ENCODE measurements around the gene PRDM11. TPM values are rescaled to one million over a fixed set of nuclear protein-coding genes. Genes with fewer than 3 reads are reported as not detected.

Gene PRDM11
- total RNA-seq, 4 donors from 2014 or later: 29.5 to 43.2 (median 33.5) TPM

- peaks cover 32 to 89% (median 73%) of the 10 kb centered on the region in 4 donors for H3K36me3 ChIP-seq
- no peak overlapping the region for H3K4me3 ChIP-seq
- DNase-seq (ENCODE audit: extremely low spot score): no peak
- H3K27ac ChIP-seq (replicated peaks in 1 of 4): no peak overlapping the region
- WGBS: 93% methylated on average over 5 of the region's 5 CpGs
- intact Hi-C loops (cut with DNase I): no loop called here
- H3K9me3 ChIP-seq: no peaks in the 10 kb centered on the region
- no peaks in the 10 kb centered on the region for H3K27me3 ChIP-seq
- no peak for TF ChIP-seq POLR2AphosphoS5 (IDR thresholded peaks at IDR 0.05)
- TF ChIP-seq EP300 (IDR thresholded peaks at IDR 0.05): no peak
- no peak for TF ChIP-seq POLR2A (IDR thresholded peaks at IDR 0.05; ENCODE audit: low read depth)
- no peak for TF ChIP-seq CTCF (IDR thresholded peaks at IDR 0.05)
- no peaks in the 10 kb centered on the region for H3K4me1 ChIP-seq
Observed at GRCh38 chr11:45223496-45223895, 77.1 kb downstream of the PRDM11 start.

DNA sequence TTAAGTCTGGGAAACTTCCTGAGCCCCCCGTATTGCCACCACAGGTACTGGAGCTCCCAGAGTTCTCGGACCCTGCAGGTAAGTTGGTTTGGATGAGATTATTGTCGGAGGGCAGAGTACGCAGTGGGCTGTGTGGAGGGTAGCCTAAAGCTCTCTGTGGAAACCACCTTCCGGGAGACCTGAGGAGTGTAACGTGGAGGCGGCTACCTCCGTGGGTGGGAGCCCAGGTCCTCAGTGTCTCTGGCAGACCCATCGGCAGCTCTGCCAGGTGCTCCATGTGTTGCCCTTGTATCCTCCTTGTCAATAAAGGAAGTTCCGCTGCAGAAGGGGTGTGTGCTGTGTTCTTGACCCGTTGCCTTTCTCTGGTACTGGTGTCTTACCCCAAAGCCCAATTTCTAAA, 78.3 kb downstream of the PRDM11 start:
- peaks cover 28 to 86% (median 67%) of the 10 kb centered on the region in 4 donors for H3K36me3 ChIP-seq
- WGBS: 98% methylated on average over 11 of the region's 11 CpGs
- intact Hi-C loops (cut with DNase I): no loop called here

DNA sequence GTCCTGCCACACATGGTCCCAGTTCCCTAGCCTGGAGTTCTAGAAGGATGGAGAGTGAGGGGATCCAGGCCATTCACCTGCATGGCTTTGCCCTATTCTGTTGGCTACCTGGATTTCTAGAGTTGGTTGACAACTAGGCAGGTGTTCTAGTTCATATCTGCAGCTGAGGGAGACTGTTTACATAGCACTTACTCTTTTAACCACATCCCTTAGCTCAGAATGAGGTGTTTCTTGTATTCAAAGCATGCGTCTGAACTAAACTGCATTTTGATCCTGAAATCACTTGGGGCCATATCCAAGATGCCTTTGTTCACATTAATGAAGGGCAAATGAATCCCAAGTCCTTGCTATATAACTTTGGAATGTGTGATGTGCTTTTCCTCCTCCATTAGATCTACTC, 78.8 kb downstream of the PRDM11 start:
- Histone ChIP-seq H3K4me1 (no peaks in the 10 kb centered on the region), H3K27ac (replicated peaks in 1 of 4) (no peak overlapping the region), H3K27me3 (no peaks in the 10 kb centered on the region), H3K9me3 (no peaks in the 10 kb centered on the region), H3K36me3 (peaks cover 23 to 81% (median 63%) of the 10 kb centered on the region in 4 donors), H3K4me3 (no peak overlapping the region)
- intact Hi-C loops (cut with DNase I): no loop called here
- TF ChIP-seq POLR2A (IDR thresholded peaks at IDR 0.05; ENCODE audit: low read depth) (no peak), POLR2AphosphoS5 (IDR thresholded peaks at IDR 0.05) (no peak), EP300 (IDR thresholded peaks at IDR 0.05) (no peak), CTCF (IDR thresholded peaks at IDR 0.05) (no peak)
- whole genome bisulfite sequencing: 91% methylated on average over 1 of the region's 1 CpG
- DNase-seq (ENCODE audit: extremely low spot score): no peak

More for the DNA sequence above, 78.3 kb downstream of the PRDM11 start:
- no peak for DNase-seq (ENCODE audit: extremely low spot score)
- no peaks in the 10 kb centered on the region for H3K27me3 ChIP-seq
- H3K27ac ChIP-seq (replicated peaks in 1 of 4): no peak overlapping the region
- no peaks in the 10 kb centered on the region for H3K9me3 ChIP-seq
- TF ChIP-seq POLR2AphosphoS5 (IDR thresholded peaks at IDR 0.05): no peak
- TF ChIP-seq POLR2A (IDR thresholded peaks at IDR 0.05; ENCODE audit: low read depth): no peak
- no peak overlapping the region for H3K4me3 ChIP-seq
- H3K4me1 ChIP-seq: no peaks in the 10 kb centered on the region

DNA sequence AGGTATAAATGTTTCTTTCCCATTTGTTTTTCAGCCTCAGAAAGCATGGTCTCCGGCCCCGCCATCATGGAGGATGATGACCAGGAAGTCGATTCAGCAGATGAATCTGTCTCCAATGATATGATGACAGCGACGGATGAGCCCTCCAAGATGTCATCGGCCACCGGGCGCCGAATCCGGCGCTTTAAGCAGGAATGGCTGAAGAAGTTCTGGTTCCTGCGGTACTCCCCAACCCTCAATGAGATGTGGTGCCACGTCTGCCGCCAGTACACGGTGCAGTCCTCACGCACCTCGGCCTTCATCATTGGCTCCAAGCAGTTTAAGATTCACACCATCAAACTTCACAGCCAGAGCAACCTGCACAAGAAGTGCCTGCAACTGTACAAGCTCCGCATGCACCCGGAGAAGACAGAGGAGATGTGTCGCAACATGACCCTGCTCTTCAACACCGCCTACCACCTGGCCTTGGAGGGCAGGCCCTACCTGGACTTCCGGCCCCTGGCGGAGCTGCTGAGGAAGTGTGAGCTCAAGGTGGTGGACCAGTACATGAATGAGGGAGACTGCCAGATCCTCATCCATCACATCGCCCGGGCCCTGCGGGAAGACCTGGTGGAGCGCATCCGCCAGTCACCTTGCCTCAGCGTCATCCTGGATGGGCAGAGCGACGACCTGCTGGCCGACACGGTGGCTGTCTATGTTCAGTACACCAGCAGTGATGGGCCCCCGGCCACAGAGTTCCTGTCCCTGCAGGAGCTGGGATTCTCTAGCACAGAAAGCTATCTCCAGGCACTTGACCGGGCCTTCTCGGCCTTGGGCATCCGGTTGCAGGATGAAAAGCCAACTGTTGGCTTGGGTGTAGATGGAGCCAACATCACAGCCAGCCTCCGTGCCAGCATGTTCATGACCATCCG, 79.8 kb downstream of the PRDM11 start:
- Histone ChIP-seq H3K9me3 (no peaks in the 10 kb centered on the region), H3K4me3 (no peak overlapping the region), H3K27me3 (no peaks in the 10 kb centered on the region), H3K27ac (replicated peaks in 1 of 4) (no peak overlapping the region), H3K36me3 (peaks cover 23 to 74% (median 54%) of the 10 kb centered on the region in 4 donors), H3K4me1 (no peaks in the 10 kb centered on the region)
- DNase-seq (ENCODE audit: extremely low spot score): no peak
- intact Hi-C loops (cut with DNase I): no loop called here
- TF ChIP-seq EP300 (IDR thresholded peaks at IDR 0.05) (no peak), POLR2A (IDR thresholded peaks at IDR 0.05; ENCODE audit: low read depth) (no peak), CTCF (IDR thresholded peaks at IDR 0.05) (no peak), POLR2AphosphoS5 (IDR thresholded peaks at IDR 0.05) (no peak)
- WGBS: 97% methylated on average over 27 of the region's 39 CpGs

GRCh38 chr11:45226901-45227300, 80.5 kb downstream of the PRDM11 start:
- no peak overlapping the region for H3K27ac ChIP-seq (replicated peaks in 1 of 4)
- WGBS: 100% methylated on average over 4 of the region's 21 CpGs
- intact Hi-C loops (cut with DNase I): no loop called here
- TF ChIP-seq EP300 (IDR thresholded peaks at IDR 0.05): no peak
- TF ChIP-seq CTCF (IDR thresholded peaks at IDR 0.05): no peak
- no peak for TF ChIP-seq POLR2AphosphoS5 (IDR thresholded peaks at IDR 0.05)
- TF ChIP-seq POLR2A (IDR thresholded peaks at IDR 0.05; ENCODE audit: low read depth): no peak
- no peaks in the 10 kb centered on the region for H3K4me1 ChIP-seq
- H3K27me3 ChIP-seq: no peaks in the 10 kb centered on the region
- H3K4me3 ChIP-seq: no peak overlapping the region
- DNase-seq (ENCODE audit: extremely low spot score): no peak
- peaks cover 19 to 68% (median 48%) of the 10 kb centered on the region in 4 donors for H3K36me3 ChIP-seq
- H3K9me3 ChIP-seq: no peaks in the 10 kb centered on the region
